HG03565 (cell line): Measurements from ENCODE around the gene CARD8.
"Not testable (repeated sequence)": the region's sequence is repeated elsewhere in the genome, so short reads cannot be mapped to it uniquely, and the experiment has no call there.

Source experiments
- ATAC-seq: cut with Tn5 transposase; IDR thresholded peaks from one replicate; pipeline ENCODE4 v1.9.1; 2021; ENCODE audit warnings: mild to moderate bottlenecking, moderate library complexity; ENCODE audit not compliant: unreplicated experiment

The CARD8 gene

GRCh38 chr19:48269617-48270026 lies 13.9 kb upstream of the CARD8 start:
- ATAC-seq: not testable (repeated sequence)

GRCh38 chr19:48265326-48265725 lies 9.6 kb upstream of the CARD8 start:
- ATAC-seq: not testable (repeated sequence)

- ATAC-seq: not testable (repeated sequence)
Measured at GRCh38 chr19:48260359-48260714, 4.6 kb upstream of the CARD8 start.

DNA sequence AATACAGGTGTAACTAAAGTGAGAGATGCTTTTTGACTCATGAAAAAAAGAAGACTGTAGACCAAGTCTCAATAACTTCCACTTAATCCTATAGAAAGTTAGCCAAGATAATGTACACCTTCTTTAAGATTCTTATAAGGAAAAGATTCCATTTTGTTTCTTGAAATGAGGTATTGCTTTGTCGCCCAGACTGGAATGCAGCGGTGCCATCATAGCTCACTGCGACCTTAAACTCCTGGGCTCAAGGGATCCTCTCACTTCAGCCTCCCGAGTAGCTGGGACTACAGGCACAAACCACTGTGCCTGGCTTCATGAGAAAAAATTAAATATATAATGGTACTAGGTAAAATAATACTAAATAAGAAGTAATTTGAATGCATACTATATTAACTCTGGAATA lies 3.3 kb upstream of the CARD8 start:
- ATAC-seq: not testable (repeated sequence)

DNA sequence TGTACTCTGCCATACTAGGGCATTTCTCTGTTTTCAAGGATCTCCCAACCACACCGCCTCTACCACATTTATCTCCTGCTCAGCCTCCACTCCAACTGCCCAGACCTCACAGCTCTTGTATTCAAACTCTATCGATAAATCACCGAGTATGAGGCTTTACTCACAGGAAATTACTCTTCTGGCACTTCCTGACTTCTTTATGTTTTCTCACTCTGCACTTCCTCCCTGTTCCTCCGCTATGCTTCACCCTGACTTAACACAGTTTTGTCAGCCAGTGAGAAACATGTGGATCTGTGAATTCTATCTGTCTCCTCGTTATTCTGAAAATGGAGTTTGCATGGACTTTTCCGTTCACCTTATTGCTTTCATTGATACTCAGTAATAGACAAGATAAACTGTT lies 2.6 kb upstream of the CARD8 start:
- no peak for ATAC-seq

DNA sequence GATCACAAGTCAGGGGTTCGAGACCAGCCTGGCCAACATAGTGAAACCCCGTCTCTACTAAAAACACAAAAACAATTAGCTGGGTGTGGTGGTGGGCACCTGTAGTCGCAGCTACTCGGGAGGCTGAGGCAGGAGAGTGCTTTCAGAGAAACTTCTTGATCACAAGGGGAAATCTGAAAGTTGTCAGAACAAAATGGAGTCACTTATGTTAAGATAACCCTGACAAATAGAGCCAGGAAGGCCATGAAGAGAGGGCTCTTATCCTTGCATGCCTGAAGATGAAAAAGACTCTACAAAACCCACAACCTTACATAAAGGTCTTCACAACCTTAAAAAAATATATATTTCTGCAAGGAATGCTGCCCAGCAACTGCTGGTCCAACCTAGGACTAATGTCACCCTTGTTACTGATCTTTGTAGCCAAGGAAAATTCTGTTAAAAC lies 1.2 kb downstream of the CARD8 start:
- no peak for ATAC-seq

GRCh38 chr19:48253999-48254398 lies 1.7 kb downstream of the CARD8 start:
- no peak for ATAC-seq

DNA sequence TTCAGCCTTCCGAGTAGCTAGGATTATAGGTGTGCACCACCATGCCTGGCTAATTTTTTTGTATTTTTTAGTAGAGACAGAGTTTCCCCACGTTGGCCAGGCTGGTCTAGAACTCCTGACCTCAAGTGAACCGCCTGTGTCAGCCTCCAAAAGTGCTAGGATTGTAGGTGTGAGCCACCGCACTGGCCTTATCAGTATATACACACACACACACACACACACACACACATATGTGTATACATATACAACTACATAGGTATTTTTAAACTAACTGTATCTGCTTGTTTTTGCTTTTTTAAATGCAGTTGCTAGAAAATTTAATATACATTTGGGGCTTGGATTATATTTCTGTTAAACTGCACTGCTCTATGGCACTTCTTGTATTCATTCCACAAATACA lies 3.1 kb downstream of the CARD8 start:
- no peak for ATAC-seq

DNA sequence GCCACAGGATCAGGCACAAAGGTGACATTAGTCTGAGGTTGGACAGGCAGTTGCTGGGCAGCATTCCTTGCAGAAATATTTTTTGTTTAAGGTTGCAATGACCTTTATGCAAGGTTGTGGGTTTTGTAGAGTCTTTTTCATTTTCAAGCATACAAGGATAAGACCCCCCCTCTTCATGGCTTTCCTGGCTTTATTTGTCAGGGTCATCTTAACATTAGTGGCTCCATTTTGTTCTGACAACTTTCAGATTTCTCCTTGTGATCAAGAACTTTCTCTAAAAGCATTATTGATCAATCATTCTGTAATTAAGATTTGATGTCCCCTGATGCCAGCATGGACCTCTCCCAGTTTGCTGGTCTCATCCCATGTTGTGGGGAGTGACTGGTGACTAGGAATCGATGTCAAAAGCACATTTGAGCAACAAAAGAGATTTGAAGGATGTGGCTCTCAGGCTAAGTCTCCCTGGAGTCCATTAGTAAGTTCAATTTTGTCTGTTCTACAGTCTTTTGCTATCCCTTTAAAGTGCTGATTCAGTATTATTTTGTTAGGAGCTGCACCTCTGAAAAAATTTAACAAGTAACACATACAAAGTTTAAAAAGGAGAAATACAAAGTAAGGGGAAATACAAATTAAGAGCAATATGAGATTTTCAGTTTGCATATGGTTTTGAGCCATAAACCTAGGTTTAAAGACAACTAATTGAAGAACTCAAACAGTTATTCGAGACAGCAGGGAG lies 5.3 kb downstream of the CARD8 start:
- ATAC-seq: no peak

GRCh38 chr19:48249502-48250014 lies 6.2 kb downstream of the CARD8 start:
- peak; percentile 47 for ATAC-seq

GRCh38 chr19:48248081-48248833 lies 7.5 kb downstream of the CARD8 start:
- no peak for ATAC-seq

- no peak for ATAC-seq
Measured at GRCh38 chr19:48247212-48247611, 8.5 kb downstream of the CARD8 start.

GRCh38 chr19:48246101-48246500 lies 9.6 kb downstream of the CARD8 start:
- ATAC-seq: no peak

GRCh38 chr19:48244281-48244680 lies 11.4 kb downstream of the CARD8 start:
- ATAC-seq: no peak

- ATAC-seq: not testable (repeated sequence)
Measured at GRCh38 chr19:48241771-48242170, 13.9 kb downstream of the CARD8 start.

GRCh38 chr19:48239582-48240141 lies 16.1 kb downstream of the CARD8 start:
- ATAC-seq: no peak

- ATAC-seq: no peak
Measured at GRCh38 chr19:48239120-48239519, 16.6 kb downstream of the CARD8 start.

GRCh38 chr19:48237057-48237456 lies 18.7 kb downstream of the CARD8 start:
- no peak for ATAC-seq

DNA sequence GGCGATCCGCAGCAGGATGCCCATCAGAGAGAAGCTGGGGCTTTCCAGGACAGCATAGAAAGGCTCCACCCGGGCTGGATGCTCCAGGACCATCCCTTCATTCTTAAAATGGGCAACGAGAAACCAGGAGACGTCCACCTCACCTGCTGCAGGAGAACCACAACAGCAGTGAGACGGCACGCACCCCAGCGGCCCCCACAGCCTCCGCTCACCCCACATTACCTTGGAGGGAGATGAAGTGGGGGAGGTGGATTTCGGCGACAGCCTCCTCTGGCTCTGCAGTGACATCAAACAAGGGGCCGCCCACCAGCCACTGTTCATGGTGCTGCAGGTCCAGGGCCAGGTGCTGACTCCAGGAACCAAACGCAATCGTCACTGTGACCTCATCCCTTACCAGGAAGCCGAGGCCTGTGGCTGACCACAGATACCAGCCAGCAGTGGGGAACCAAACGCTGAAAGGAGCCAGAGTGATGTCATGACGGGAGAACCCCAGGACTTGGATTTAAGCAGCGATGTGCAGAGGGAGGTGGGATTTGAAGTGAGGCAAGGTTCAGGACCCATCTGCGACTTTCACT lies 25.1 kb downstream of the CARD8 start:
- no peak for ATAC-seq

- ATAC-seq: no peak
Measured at GRCh38 chr19:48221628-48222027, 34.1 kb downstream of the CARD8 start.

GRCh38 chr19:48220784-48221183 lies 34.9 kb downstream of the CARD8 start:
- ATAC-seq: not testable (repeated sequence)
